Epidermal melanocyte (primary cell): ENCODE results near the gene CDCA7.
"Not testable (repeated sequence)": the region's sequence is repeated elsewhere in the genome, so short reads cannot be mapped to it uniquely, and the experiment has no call there.

Experiments
- DNase-seq: peaks from one replicate; pipeline ENCODE4 v3.0.0; 2011; ENCODE audit warnings: low spot score; ENCODE audit not compliant: insufficient read length

Gene CDCA7

GRCh38 chr2:173354582-173355131, at the start of gene CDCA7:
Gene CDCA7, plus strand, starts transcription at chr2:173354872. Its CDS starts 92 bp downstream, at chr2:173354964.
- peak; percentile 70 for DNase-seq

- DNase-seq: no peak
Observed at GRCh38 chr2:173305303-173305702, 49.4 kb upstream of the CDCA7 start.

- DNase-seq: no peak
Observed at GRCh38 chr2:173307293-173307692, 47.4 kb upstream of the CDCA7 start.

- not testable (repeated sequence) for DNase-seq
Observed at GRCh38 chr2:173309370-173309769, 45.3 kb upstream of the CDCA7 start.

- no peak for DNase-seq
Observed at GRCh38 chr2:173311844-173312606, 42.6 kb upstream of the CDCA7 start.

GRCh38 chr2:173323371-173323770, 31.3 kb upstream of the CDCA7 start:
- no peak for DNase-seq

GRCh38 chr2:173326806-173327205, 27.9 kb upstream of the CDCA7 start:
- no peak for DNase-seq

GRCh38 chr2:173327421-173327820, 27.3 kb upstream of the CDCA7 start:
- no peak for DNase-seq

- DNase-seq: not testable (repeated sequence)
Observed at GRCh38 chr2:173333003-173333402, 21.7 kb upstream of the CDCA7 start.

GRCh38 chr2:173339807-173340206, 14.9 kb upstream of the CDCA7 start:
- no peak for DNase-seq

- DNase-seq: no peak
Observed at GRCh38 chr2:173343921-173344320, 10.8 kb upstream of the CDCA7 start.

GRCh38 chr2:173346035-173346434, 8.6 kb upstream of the CDCA7 start:
- DNase-seq: no peak

GRCh38 chr2:173347305-173348168, 7.1 kb upstream of the CDCA7 start:
- no peak for DNase-seq

- no peak for DNase-seq
Observed at GRCh38 chr2:173349287-173349686, 5.4 kb upstream of the CDCA7 start.

GRCh38 chr2:173350383-173350782, 4.3 kb upstream of the CDCA7 start:
- no peak for DNase-seq

GRCh38 chr2:173351879-173352278, 2.8 kb upstream of the CDCA7 start:
- DNase-seq: no peak

- DNase-seq: no peak
Observed at GRCh38 chr2:173353556-173353955, 1.1 kb upstream of the CDCA7 start.

- no peak for DNase-seq
Observed at GRCh38 chr2:173354073-173354581, 545 bp upstream of the CDCA7 start.

GRCh38 chr2:173355132-173355865, 627 bp downstream of the CDCA7 start:
- DNase-seq: no peak

GRCh38 chr2:173355866-173356508, 1.3 kb downstream of the CDCA7 start:
- DNase-seq: no peak

- DNase-seq: no peak
Observed at GRCh38 chr2:173357346-173357745, 2.7 kb downstream of the CDCA7 start.
